A549 treated with AZD2906 at 1 μM for 4 hours (cell line): ENCODE results near the gene PCDH7. TPM values are rescaled to one million over a fixed set of nuclear protein-coding genes. Genes with fewer than 3 reads are reported as not detected.

ENCODE experiments used
- total RNA-seq: library from RNA; stranded (reverse); fragments of 200-300 nt; extraction: Qiagen RNA extraction; gene quantifications from 5 replicates; pipeline ENCODE4 v1.2.3, GENCODE V29; 2022

PCDH7 gene, protein sequence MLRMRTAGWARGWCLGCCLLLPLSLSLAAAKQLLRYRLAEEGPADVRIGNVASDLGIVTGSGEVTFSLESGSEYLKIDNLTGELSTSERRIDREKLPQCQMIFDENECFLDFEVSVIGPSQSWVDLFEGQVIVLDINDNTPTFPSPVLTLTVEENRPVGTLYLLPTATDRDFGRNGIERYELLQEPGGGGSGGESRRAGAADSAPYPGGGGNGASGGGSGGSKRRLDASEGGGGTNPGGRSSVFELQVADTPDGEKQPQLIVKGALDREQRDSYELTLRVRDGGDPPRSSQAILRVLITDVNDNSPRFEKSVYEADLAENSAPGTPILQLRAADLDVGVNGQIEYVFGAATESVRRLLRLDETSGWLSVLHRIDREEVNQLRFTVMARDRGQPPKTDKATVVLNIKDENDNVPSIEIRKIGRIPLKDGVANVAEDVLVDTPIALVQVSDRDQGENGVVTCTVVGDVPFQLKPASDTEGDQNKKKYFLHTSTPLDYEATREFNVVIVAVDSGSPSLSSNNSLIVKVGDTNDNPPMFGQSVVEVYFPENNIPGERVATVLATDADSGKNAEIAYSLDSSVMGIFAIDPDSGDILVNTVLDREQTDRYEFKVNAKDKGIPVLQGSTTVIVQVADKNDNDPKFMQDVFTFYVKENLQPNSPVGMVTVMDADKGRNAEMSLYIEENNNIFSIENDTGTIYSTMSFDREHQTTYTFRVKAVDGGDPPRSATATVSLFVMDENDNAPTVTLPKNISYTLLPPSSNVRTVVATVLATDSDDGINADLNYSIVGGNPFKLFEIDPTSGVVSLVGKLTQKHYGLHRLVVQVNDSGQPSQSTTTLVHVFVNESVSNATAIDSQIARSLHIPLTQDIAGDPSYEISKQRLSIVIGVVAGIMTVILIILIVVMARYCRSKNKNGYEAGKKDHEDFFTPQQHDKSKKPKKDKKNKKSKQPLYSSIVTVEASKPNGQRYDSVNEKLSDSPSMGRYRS (N-terminal part only)
- total RNA-seq, result 0.10 to 0.17 TPM (median 0.11 TPM) in 5 replicates

DNA sequence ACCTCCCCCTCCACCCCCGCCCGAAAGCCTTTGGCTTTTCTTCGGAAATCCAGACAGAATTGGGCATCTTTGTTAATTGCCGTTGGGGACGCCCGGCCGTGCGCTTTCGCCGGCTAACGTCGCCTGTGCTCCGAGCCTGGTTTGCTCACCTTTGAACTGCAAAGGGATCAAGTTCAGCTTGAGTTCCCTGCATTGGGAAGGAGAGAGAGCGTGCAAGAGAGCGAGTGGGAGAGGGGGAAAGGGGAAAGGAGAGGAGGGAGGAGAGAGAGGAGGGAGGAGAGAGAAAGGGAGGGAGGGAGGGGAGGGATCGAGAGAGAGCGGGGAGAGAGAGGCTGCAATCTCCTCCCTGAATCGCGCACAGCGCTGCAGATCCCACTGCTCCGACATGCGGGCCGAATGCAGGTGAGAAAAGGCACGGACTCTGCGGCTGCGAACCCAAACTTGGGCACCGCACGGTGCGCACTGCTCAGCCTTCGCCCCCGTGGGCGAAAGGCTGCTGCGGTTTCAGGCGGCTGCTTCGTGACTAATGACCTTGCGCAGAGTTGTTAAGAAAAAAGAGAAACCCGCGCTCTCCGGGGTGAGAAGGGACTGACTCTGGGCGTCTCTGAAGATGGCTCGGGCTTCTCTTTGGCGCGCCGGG is at the start of gene PCDH7:
Gene PCDH7, plus strand, starts transcription at position 349 of the 640 bp plus-strand sequence. CDS start 1,054 bp downstream, outside the sequence.

